Measurements from ENCODE around the gene RGS11. TPM values are rescaled to one million over a fixed set of nuclear protein-coding genes. Genes with fewer than 3 reads are reported as not detected.

Gene RGS11
- total and polyA plus RNA-seq, 2 experiments from 2014 or later, result 0.74 to 1.8 TPM

- Histone ChIP-seq H3K79me2 (replicated peaks; ENCODE audit: insufficient read depth) (peaks cover 85% of the 10 kb centered on the region), H3F3A (replicated peaks; ENCODE audit: low read depth) (peaks cover 5% of the 10 kb centered on the region), H3K27me3 (ENCODE audit: insufficient read depth) (no peaks in the 10 kb centered on the region), H3K36me3 (ENCODE audit: insufficient read depth) (no peaks in the 10 kb centered on the region), H3K9me2 (ENCODE audit: insufficient read depth) (no peaks in the 10 kb centered on the region), H3K4me1 (ENCODE audit: insufficient read depth) (peaks cover 3% of the 10 kb centered on the region; the same call in 1 of the 2 replicates), H3K27ac (ENCODE audit: low read depth) (0 out of 2 replicates have a peak overlapping the region, but pooled peaks have one; percentile 72), H3K4me3 (no peak overlapping the region), H2AFZ (no peak overlapping the region), H3K4me2 (0 out of 2 replicates have a peak overlapping the region, but pooled peaks have one; percentile 31), H4K20me1 (replicated peaks; ENCODE audit: insufficient read depth) (peaks cover 56% of the 10 kb centered on the region; the same call in 1 of the 2 replicates)
- no peak overlapping the region for H3K4me3 Mint-ChIP-seq
- no peaks in the 10 kb centered on the region for H3K9me3 Mint-ChIP-seq
- H3K4me1 Mint-ChIP-seq, result peaks cover 23% of the 10 kb centered on the region
- ATAC-seq (peak; percentile 97), DNase-seq (ENCODE audit: low spot score) (peak; percentile 90)
- peaks cover 7% of the 10 kb centered on the region for H3K27me3 Mint-ChIP-seq (ENCODE audit: insufficient read depth, low read depth, poor library complexity)
- peaks cover 23% of the 10 kb centered on the region; the same call in 2 of the 3 replicates for H3K36me3 Mint-ChIP-seq (ENCODE audit: low read depth)
- TF ChIP-seq NANOG (IDR thresholded peaks at IDR 0.05; ENCODE audit: borderline replicate concordance), result no peak
- peak; percentile 65 to 84 for TF ChIP-seq CTCF (conservative IDR thresholded peaks at IDR 0.05; ENCODE audit: low read depth in 2 of 2)
- peak overlapping the region; percentile 72 for H3K27ac Mint-ChIP-seq
These were observed 42.9 kb upstream of the RGS11 start for GRCh38 chr16:318628-319027.

GRCh38 chr16:317583-317982 is 41.8 kb upstream of the RGS11 start:
- Histone ChIP-seq H4K20me1 (replicated peaks; ENCODE audit: insufficient read depth) (peaks cover 50% of the 10 kb centered on the region; the same call in 1 of the 2 replicates), H3K27me3 (ENCODE audit: insufficient read depth) (no peaks in the 10 kb centered on the region), H2AFZ (no peak overlapping the region), H3F3A (replicated peaks; ENCODE audit: low read depth) (peaks cover 5% of the 10 kb centered on the region), H3K4me1 (ENCODE audit: insufficient read depth) (peaks cover 3% of the 10 kb centered on the region; the same call in 1 of the 2 replicates), H3K36me3 (ENCODE audit: insufficient read depth) (no peaks in the 10 kb centered on the region), H3K4me2 (no peak overlapping the region), H3K4me3 (no peak overlapping the region), H3K27ac (ENCODE audit: low read depth) (no peak overlapping the region), H3K79me2 (replicated peaks; ENCODE audit: insufficient read depth) (peaks cover 80% of the 10 kb centered on the region), H3K9me2 (ENCODE audit: insufficient read depth) (no peaks in the 10 kb centered on the region)
- H3K9me3 Mint-ChIP-seq, result no peaks in the 10 kb centered on the region
- ATAC-seq (no peak), DNase-seq (ENCODE audit: low spot score) (no peak)
- no peak overlapping the region for H3K4me3 Mint-ChIP-seq
- peaks cover 26% of the 10 kb centered on the region for H3K36me3 Mint-ChIP-seq (ENCODE audit: low read depth)
- peaks cover 23% of the 10 kb centered on the region for H3K4me1 Mint-ChIP-seq
- no peak overlapping the region for H3K27ac Mint-ChIP-seq
- peaks cover 7% of the 10 kb centered on the region for H3K27me3 Mint-ChIP-seq (ENCODE audit: insufficient read depth, low read depth, poor library complexity)
- TF ChIP-seq CREB1 (CRISPR knock-in tag; IDR thresholded peaks at IDR 0.05; ENCODE audit: low read depth) (no peak), CTCF (conservative IDR thresholded peaks at IDR 0.05; ENCODE audit: low read depth in 2 of 2) (no peak), ZNF462 (CRISPR knock-in tag; IDR thresholded peaks at IDR 0.05) (no peak), REST (IDR thresholded peaks at IDR 0.05; ENCODE audit: unreplicated experiment) (no peak), NANOG (IDR thresholded peaks at IDR 0.05; ENCODE audit: borderline replicate concordance) (no peak), ZNF114 (CRISPR knock-in tag; IDR thresholded peaks at IDR 0.05) (no peak), POLR2AphosphoS5 (IDR thresholded peaks at IDR 0.05; ENCODE audit: low read depth) (no peak)
